ENCODE data around the gene TRAF1. TPM values are rescaled to one million over a fixed set of nuclear protein-coding genes. Genes with fewer than 3 reads are reported as not detected.

Gene TRAF1
- total RNA-seq, 1 donor from 2014 or later, result 4.4 TPM

DNA sequence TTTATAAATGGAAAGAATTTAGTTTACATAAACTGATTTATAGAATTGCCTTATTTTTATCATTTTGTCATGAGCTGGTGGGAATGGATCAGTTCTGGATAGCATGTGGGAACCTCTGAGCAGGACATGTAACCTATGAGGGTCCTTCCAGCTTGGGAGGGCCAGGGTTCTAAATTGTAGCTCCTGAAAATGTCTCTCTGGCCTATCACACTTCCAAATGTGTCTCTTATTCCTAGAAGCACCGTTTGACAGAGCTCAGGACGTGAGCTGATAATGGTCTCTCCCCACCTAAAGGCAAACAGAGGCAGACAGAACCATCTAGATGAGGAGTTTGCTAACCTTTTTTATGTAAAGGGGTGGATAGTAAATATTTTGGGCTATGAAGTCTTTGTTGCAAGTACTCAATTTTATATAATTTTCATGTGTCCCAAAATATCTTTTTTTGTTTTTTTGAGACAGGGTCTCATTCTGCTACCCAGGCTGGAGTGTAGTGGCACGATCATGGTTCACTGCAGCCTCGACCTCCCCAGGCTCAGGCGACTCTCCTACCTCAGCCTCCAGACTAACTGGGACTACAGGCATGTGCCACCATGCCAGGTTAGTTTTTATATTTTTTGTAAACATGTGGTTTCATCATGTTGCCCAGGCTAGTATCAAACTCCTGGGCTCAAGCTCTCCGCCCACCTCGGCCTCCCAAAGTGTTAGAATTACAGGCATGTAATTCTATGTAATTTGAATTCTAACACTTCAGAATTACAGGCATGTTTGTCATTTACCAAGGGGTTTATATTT is 4.0 kb downstream of the TRAF1 start:
- no peak for DNase-seq

DNA sequence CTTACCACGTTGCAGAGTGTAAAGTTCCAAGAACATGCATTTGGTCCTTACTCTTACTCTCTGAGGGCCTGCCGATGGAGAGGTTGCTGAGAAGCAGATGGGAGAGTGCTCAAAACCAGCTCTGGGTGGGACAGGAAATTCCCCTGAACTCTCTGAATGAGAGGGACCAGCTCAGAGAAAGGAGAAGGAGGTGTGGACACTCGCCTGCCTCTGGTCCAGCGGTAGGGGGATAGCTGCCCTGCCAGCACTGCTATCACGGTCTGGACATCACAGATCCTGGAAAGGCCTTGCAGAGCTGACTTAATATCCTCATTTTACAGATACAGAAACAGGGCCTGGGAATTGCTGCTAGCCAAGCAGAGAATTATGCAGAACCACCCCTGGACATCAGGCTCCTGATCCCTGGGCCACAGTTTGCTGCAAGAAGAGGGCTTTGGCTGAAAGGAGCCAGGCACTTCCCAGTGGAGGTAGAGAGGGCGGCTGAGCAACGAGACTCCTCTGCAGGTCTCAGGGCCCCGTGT is 4.9 kb downstream of the TRAF1 start:
- DNase-seq, result no peak

DNA sequence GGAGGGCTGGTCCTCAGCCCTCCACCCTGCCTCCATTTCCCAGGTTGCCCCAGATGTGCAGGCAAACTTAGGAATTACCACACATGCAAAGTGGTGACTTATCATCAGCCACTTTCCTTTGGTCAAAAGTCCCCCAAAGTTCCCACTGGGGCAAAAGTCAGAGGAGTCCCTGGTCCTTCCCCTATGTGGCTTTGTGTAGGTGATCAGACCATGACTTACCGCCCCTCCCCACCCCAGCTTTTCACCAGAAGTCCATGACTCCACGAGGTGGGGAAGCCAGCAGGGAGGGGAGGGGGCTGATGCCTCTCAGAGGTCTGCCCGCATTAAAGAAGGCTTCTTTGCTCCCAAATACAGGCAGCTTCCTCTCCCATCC is 5.8 kb downstream of the TRAF1 start:
- DNase-seq, result no peak

DNA sequence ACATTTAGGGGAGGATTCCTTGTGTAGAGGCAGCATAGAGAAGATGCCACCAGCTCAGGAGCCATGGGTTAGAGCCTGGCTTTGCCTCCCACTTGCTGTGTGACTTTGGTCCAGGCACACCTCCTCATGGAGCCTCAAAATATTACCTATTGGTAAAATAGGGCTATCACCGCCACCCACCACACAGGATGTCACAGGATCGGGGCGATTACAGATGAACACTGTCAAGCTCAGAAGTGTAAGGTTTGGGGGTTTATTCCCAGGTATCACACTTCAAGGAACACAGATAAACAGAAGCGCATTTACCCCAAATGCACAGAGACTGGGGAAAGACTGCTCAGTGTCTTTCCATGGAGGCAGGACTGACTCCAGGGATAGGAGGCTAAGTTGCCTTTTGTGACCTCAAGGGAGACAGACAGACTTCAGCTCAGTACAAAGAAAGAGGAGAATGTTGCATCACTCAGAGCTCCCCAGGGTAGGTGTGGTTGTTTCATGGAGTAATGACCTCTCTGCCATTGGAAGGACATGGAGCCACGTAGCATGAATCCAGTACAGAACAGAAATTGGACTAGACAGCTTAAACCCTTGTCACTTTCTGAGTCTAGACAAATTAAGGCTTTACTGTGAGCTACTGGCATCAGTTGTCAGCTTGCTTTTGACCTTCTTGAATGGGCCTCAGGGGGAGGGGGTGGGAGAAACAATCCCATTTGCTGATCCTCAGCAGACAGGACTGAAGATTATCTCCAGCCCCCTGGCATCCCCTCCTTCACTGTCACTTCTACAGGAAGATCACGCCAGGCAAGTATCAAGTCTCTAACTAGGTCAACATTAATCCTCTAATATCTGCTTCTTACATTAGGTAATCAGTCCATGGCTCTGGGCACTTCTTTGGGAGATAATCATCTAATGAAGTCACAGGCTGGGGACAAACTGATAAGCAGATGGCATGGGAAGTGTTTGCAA is 6.5 kb downstream of the TRAF1 start:
- DNase-seq, result no peak

DNA sequence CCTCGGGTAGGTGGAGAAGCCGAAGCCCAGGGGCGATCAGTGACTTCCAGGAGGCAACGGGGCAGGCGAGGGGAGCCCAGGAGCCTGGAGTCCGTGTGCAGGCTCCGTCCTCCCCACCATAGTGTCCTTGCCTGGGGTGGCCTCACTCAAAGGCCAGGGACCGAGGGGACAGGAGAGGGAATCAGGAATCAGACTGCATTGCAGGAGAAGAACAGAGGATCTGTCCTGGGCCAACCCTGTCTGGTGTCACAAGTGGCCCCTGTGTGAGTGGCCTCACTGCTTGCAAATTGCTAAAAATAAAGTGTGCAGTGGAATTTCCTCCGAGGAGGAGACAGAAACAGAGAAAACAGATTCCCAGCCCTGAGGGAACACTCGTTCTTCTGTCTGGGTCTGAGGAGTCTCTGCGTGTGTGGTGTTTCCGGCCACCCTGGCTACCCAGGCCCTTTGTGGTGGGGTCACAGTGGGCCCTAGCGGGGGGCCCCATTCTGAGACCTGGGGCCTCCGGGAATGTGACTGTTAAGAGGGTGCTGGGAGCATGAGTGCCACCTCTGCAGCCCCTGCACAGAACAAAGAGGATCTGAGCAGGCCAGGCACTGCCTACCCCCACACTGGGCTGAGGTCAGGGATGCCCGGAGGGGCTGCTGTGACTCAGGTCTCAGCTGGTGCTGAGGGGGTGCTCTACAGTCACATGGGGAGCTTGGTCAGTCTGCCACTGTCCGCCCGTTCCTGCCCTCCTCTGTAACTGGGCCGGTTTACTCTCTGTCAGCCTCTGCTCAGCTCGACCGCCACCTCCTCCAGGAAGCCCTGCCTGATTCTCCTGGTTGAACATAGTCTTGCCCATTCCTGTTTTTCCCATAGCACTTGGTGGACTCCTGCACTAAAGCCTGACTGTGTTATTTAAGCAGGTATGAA is 7.4 kb downstream of the TRAF1 start:
- no peak for DNase-seq

DNA sequence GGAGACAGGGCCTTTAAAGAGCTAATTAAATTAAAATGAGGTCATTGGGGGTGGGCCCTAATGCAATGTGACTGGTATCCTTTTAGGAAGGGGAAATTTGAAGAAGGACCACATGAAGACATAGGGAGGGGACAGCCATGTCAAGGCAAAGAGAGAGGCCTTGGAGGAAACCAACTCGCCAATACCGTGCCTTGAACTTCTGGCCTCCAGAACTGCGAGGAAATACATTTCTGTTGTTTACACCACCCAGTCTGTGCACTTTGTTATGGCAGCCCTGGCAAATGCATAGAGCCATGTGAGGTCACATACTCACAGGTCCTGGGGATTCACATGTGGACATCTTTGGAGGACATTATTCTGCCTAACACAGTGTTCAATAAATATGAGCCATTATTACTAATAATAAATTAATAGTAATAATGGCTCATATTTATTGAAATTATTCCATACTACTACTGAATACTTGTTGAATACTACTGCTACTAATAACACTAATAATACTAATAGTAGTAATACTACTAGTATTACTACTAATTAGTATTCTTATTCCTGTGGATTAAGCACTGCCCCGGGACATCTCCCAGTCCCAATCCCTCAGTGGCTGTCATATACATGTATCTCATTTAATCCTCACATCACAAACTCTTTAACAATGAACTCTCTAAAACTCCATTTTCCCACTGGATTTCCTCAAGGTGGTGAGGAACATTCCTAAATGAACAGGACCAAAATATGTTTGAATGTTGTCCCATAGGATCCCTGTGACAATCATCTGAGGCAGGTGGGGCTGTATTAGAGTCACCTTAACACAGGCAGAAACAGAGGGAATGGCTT is 8.4 kb downstream of the TRAF1 start:
- DNase-seq, result no peak

DNA sequence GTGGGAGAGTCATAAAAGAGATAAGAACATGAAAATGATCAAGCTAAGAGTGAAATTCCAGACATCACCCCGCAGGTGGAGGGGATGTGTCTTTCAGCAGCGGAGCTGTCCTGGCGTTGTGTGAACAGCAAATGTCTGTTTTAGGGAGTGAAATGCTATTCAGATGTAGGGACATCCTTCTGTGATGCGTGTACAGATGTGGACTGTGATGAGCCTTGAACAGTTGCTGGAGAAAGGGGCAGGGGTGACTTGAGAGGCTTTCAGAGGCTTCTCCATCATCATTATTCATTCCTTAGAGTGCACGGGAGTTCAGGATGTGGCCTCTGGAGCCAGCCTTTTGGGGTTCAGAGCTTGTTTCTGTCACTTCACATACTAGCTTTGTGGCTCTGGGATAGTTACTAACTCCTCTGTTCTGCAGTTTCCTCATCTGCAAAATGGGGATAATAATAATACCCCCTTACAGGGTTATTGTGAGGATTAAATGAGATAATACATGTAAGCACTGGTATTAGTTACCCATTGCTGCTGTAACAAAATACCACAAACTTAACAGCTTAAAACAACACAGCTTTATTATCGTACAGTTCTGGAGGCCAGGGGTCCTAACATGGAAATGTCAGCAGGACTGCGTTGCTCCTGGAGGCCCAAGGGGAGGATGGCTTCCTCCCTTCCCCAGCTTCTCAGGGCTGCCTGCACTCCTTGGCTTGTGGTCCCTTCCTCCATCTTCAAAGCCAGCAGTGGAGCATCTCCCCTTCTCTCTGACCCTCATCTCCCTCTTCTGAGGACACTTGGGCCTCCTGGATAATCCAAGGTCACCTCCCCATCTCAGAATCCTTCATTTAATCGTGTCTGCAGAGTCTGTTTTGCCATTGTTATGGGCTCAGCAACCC is 9.4 kb downstream of the TRAF1 start:
- no peak for DNase-seq

DNA sequence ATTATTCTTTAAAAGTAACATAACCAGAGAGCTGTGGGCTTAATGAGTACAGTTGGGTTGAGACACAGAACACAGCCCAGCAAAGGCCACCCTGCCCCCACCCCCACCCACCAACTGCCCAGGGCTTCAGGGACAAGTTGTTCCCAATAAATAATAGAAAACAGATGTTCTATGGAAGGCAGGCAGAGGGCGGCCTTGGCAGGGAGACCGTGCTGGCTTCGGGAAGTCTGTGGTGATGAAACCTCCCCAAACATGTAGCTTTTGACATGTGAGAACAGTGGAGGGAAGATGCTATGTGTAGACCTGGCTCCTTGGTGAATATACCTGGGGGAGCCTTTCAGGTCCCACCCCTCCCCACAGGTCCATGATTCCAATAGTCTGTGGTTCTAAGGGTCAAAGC is 10.0 kb downstream of the TRAF1 start:
- DNase-seq, result no peak

DNA sequence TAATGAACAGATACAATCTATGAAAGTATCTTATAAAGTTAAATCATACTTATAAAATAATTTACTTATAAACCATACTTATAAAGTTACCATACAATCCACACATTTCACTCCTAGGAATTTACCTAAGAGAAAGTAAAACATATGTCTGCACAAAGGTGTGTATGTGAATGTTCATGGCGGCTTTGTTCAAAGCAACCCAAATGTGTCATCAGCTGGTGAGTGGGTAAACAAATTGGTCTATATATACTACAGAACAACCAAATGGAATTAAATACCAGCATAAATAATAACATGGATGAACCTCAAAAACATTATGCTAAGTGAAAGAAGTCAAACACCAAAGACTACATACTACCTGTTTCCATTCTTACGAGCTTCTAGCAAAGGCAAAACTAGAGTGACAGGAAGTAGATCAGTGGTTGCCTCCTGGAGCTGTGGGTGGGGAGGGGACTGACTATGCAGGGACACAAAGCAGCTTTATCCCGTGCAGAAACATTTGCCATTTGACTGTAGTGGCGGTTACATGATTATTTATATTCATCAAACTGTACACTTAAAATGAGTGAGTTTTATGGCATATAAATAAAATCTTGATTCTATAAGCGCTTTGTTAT is 10.6 kb downstream of the TRAF1 start:
- no peak for DNase-seq

DNA sequence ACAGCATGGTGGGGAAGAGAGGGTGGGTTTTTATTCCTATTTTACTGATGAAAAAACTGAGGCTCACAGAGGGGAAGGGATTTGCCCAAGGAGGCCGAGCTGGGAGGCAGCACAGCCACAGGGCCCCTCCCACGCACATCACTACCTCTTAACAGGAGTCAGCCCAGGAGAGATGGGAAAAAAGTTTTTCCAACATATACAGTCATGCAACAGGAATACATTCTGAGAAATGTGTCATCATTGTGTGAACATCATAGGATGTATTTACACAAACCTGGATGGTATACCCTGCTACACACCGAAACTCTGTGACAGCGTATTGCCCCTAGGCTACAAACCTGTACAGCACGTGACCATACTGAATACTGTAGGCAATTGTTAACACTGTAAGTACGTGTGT is 11.6 kb downstream of the TRAF1 start:
- no peak for DNase-seq

DNA sequence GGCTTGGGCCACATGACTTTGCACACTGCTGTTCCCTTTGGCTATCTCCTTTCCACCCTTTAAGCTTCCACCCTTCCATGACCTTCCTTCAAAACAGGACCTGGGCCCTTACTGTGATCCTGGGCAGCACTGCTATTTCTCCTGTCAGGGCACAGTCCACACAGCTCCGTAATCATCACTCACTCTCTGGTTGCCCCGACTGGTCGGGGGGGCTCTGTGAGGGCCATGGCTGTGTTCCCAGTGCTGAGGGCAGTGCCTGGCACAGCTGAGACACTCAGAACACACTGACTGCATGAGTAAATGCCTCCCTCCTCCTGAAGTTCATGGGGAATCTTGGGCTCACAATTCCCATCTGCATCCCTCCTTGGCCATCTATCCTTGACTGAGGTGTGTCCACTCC is 12.2 kb downstream of the TRAF1 start:
- no peak for DNase-seq

DNA sequence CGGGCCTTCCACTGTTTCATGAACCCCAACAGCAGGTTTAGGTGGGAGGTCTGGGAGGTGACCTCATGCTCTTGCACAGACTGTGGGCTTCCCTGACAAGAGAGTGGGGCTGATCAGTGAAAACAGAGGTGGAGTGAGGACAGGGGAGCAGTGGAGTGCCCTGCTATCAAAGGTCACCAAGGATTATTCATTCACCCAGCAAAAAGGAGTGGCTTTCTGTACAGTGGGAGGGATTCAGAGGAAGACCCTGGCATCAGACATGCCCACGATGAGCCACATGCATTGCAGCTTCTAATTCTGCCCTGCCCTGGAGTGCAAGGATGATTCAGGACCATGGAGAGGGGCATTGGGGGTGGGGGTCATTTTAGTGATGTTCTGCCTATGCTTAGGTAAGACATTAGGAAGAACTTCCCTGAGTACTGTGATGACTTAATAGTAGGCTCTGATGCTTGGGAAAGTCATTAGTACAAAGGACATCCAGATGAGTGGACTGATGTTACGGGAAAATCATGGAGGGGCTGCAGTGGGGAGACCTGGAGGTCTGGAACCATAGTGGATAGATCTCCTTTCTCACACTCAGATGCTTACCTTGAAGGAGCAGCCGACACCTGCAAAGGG is 12.8 kb downstream of the TRAF1 start:
- no peak for DNase-seq

DNA sequence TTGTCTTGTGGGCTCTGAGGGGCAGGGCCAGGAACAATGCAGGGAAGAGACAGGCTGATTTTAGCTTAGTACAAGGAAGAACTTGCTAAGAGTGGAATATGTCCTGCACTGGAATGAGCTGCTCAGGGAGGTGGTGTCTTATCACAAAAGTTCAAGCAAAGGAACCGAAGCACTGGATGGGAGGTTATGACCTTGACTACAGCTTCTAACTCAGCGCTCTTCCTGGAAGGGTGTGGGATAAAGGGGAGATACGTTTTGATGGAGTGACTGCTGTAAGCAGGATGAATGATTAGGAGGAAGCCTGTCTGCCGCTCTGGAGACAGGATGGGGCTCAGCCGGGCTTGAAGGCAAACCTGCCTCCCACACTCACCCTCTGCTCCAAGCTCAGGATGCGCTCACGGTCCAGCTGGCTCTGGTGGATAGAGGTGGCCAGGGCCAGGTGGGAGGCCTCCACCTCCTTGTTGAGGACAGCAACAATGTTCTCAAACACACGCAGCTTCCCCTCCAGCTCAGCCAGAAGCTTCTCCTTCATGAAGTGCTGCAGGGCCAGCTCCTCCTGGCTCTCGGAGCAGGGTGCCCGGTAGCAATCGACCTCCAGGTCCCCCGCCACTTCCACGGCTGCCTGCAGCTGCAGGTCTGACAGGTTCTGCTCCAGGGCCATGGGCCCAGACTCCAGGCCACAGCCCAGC is 13.5 kb downstream of the TRAF1 start:
- DNase-seq, result no peak

DNA sequence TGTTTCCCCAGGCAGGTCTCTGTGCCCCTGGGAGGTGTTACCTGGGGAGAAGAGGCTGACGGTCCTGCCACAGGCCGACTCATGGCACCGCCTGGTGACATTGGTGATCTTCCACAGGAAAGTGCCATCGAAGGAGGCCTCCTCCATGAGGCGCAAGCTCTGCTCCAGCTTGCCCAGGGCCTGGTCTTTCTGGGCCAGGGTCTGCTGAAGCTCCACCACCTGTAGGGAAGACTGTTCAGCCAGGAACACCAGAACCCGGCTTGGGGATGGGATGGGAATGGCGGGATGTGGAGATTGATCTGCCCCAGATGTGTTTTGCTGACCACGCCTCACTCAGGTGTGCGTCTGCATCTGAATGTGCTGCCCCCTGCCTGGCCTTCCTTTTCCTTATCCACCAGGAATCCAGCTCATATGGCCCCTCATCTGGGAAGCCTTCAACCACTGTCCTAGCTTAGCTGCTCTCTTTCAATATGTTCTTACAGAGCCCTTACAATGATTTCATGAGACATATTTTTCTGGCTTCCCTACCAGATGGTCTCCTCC is 15.2 kb downstream of the TRAF1 start:
- DNase-seq, result no peak

DNA sequence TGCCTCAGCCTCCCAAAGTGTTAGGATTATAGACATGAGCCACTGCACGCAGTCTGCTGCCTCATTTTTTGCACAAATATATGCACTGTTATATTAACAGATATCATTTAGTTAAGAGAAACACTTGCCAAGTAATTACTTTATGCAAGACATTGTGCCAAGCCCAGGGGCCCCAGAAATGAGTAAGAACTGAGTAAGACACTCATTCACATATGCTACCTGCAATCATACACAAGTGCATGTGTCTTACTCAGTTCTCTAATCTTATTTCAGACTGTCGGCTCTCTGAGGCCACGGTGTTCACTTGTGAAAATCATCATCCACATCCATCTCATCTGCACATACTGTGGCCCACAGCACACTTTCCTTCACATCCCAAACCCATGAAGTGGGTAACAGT is 16.0 kb downstream of the TRAF1 start:
- no peak for DNase-seq

DNA sequence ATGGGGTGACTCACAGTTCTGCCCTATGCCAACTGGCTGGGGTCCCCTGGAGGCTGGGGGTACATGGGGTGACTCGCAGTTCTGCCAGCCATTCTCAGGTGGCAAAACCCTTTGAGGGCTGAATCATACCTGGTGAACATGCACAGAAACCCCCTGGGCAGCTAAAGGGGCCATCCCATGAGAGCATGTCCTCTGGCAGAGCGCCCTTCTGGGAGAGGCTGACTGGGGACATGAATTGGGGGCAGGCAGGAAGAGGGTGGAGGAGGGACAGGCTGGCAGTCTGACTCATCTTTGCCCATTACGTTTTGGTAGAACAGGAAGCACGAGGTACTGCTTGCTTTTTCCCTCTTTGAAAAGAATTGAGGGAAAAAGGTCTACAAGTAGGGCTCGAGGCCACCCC is 16.7 kb downstream of the TRAF1 start:
- peak; percentile 39 for DNase-seq

DNA sequence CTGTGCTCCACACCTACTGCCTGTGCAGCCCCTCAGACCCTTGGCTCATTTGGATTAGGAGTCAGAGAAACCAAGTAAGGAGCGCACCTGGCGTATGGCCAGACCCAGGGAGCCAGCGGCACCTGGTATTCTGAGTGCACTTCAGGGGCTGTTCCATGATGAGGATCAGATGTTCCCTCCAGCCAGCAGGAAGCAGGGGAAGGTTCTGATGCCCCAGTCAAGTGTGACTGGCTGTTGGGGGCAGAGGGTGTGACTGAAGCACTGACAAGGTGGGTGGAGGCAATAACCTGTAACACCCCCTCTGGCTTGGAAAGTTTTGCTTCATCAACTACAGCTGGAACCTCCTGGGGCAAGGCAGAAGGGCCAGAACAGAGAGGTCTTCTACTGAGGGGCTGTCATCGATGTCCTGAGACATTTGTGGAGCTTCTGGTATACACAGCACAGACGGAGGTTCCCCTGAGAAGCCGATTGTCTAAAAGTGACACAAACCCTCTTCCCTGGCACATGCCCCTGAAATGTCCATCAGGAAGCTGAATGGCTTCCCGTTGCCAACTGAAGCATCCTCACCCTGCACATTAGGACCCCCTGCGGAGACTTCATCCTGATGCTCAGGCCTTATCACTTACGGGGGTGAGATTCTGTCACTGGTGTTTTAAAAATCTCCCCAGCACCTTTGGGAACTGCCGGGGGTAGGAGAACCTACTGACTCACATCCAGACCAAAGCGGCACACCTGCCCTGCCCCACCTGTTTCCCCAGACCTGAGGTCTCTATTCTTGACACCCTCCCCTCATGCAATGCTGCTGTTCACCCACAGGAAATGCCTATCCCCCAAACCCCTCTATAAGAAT is 21.1 kb downstream of the TRAF1 start:
- DNase-seq, result no peak

DNA sequence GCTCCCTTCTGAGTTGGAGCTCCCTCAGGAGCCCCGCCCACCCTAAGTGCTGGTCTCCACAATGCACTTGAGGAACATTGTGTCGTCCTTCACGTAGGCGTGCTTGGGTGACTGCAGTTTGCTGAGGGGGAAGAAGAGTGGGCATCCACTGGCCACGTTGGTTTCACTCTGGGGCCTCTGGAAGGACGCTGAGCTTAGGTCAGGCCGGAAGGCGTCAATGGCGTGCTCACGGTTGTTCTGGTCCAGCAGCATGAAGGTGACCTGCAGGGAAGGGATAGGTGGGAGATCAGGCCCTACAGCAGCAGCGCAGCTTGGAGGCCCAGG is 21.7 kb downstream of the TRAF1 start:
- DNase-seq, result no peak

Measured in dermis blood vessel endothelial cell (primary cell).